ENCODE results near the gene LAP3.
A peak's percentile ranks its signal among the peaks of the same experiment; 100 is the strongest.

The LAP3 gene

GRCh38 chr4:17623451-17624001 is 46.5 kb downstream of the LAP3 start:
- no peak for DNase-seq

GRCh38 chr4:17624821-17625220 is 47.8 kb downstream of the LAP3 start:
- DNase-seq: no peak

- no peak for DNase-seq
Measured at GRCh38 chr4:17630228-17630627, 53.2 kb downstream of the LAP3 start.

- no peak for DNase-seq
Measured at GRCh38 chr4:17633600-17633999, 56.6 kb downstream of the LAP3 start.

- DNase-seq: no peak
Measured at GRCh38 chr4:17635056-17635455, 58.1 kb downstream of the LAP3 start.

GRCh38 chr4:17636341-17636695 is 59.3 kb downstream of the LAP3 start:
- no peak for DNase-seq

GRCh38 chr4:17636696-17637622 is 60.0 kb downstream of the LAP3 start:
- DNase-seq: peak; percentile 33

GRCh38 chr4:17639136-17639535 is 62.1 kb downstream of the LAP3 start:
- no peak for DNase-seq

- no peak for DNase-seq
Measured at GRCh38 chr4:17642398-17642783, 65.4 kb downstream of the LAP3 start.

GRCh38 chr4:17646693-17647092 is 69.7 kb downstream of the LAP3 start:
- no peak for DNase-seq

GRCh38 chr4:17647176-17647806 is 70.3 kb downstream of the LAP3 start:
- DNase-seq: no peak

- no peak for DNase-seq
Measured at GRCh38 chr4:17647927-17648326, 70.9 kb downstream of the LAP3 start.

- no peak for DNase-seq
Measured at GRCh38 chr4:17650406-17650805, 73.4 kb downstream of the LAP3 start.

GRCh38 chr4:17654701-17655100 is 77.7 kb downstream of the LAP3 start:
- no peak for DNase-seq

GRCh38 chr4:17657090-17657489 is 80.1 kb downstream of the LAP3 start:
- DNase-seq: no peak
